ENCODE results near the gene ANXA3.
A peak's percentile ranks its signal among the peaks of the same experiment; 100 is the strongest.

The ANXA3 gene

DNA sequence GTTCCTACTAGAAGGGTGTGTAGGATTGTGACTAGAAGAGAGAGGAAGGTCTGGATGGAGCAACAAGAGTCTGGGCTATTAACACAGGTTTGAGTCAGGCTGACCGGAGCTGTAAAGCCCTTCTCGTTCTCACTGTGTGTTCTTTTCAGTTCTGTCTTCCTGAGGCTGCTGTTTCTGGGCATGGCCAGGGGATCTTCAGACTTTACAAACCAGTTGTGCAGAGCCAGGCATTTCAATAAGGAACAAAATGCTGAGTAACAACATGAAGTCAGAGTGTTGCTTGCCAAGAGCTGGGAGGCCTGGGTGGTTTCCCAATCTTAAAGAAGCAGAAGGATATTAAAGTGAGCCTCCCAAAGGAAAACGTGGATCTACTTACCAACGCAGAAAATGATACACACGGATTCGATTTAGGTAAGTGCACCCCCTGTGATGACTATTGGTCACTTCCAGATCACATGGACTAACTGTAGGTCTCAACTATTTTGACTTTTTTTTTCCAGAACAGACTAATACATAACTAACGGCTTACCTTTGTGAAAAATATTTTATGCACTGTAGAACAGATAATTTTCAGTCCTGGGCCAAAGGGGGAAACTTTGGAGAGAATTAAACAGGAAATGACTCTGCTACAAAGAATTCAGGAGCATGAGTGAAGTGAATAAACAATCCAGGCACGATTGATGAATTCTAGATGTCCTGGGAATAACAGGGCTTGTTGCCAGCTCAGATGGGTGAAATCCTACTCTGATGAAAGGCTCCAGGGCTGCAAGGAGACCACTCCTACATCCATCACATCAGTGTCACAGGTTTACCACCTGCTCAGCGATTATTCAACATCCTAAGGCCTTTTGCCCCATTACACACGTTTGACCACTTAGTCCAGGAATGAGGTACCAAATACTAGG, 94.5 kb downstream of the ANXA3 start:
- DNase-seq, result peak; percentile 89 to 97 (median 93)

DNA sequence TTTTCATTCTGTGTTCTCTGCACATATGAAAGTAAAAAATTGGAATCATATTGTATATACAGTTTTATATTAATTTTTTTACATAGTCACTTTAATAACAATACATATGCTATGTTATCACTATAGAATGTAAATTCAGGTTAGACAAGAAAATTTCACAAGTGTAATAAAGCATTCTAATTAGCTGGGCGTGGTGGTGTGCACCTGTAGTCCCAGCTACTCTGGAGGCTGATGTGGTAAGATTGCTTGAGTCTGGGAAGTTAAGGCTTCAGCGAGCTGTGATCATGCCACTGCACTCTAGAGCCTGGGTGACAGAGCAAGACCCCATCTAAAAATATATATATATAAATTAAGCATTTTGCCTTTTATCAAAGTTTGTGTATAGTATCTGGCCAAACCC, 95.7 kb downstream of the ANXA3 start:
- DNase-seq, result no peak

DNA sequence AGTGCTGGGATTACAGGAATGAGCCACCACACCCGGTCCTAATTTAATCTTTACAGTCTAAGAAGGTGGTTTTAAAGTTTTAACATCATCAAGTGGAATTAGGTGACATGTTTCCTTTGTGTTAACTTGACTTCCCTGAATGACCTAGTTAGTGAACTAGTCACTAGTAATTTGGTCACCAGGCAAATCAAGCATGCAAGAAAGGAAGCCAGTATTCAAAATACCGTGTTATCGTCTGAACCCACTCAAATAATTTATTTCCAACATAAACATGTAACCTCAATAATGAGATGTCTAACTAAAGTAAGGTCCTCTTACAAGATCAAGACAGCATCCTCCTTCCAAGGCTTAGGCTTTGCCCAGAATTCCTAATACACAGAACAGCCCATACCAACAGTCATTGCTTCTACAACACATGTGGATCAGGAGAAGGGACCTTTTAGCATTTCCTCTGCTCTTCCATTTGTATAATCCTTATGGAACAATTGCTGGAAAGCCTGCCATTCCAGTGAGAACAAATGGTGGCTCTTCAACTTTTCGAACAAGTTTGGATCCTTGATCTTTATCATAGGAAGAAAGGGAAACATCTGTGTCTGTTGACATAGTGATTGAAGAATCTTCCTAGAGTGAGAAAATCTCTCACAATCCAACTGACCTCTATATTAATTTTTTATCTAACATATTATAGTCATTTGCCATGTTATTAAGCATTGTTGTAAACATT, 97.2 kb downstream of the ANXA3 start:
- DNase-seq, result peak in 1 of 3 donors; percentile 36

DNA sequence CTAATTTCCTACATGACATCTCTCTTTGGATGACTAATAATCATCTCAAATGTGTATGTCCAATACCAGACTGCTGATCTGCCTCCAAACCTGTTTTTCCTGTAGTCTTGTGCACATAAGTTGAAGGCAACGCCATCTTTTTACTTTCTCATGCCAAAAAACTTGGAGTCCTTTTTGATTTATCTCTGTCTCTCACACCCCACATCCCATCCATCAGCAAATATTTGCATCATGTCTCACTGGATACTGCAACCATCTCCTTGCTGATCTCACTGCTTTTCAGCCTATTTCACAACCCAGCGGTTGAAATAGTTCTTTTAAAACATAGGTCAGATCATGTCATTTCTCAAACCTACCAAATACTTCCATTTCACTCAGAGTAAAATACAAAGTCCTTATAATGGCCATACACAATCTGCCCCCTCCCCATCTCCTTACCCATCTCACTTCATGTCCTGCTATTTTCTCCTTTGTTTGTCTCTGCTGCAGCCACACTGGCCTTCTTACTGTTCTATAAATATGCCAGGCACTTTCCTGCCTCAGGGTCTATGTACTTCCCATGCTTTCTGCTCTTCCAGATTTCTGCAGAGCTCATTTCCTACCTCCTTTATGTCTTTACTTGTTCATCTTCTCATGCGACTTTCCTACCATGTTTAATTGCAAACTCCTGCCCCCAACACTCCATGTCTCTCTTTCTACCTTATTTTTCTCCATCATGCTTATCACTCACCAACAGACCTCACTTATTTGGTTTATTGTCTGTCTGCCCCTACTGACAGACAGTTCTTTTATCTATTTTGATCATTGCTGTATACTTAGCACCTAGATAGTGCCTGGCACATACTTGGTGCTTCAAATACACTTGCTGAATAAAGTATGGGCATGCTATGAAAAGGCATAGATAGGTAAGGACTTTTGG, 98.8 kb downstream of the ANXA3 start:
- peak; percentile 54 to 76 (median 70) for DNase-seq

GRCh38 chr4:78651250-78651860, 99.8 kb downstream of the ANXA3 start:
- DNase-seq, result peak; percentile 43 to 58 (median 49)

DNA sequence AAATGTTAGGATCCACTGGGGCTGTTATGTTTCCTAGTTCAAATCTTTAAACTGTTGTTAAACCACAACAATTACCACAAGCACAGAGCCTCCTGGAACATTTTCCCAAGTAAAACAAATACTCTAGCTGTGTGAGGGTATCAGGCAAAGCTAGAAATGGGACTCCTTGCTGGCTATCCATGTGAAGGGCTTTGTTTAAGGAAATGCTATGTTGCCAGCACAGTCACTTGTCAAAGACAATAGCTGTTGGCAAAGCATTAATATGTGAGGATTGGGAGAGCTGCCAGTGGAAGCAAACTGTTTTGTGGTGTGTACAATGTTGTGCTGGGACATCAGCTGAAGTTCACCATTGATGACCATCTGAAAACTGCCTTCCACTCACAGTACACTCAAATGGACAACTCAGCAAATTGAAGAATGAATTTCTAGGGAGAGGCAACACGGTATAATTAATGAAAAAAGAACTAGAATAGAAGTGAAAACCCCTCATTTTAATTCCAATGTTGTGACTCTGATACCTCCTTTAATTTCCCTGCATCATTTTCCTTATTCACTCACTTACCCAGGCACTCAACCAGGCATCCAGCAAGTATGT, 100.8 kb downstream of the ANXA3 start:
- DNase-seq, result no peak

GRCh38 chr4:78653655-78654054, 102.1 kb downstream of the ANXA3 start:
- peak in 1 of 3 donors; percentile 51 for DNase-seq

DNA sequence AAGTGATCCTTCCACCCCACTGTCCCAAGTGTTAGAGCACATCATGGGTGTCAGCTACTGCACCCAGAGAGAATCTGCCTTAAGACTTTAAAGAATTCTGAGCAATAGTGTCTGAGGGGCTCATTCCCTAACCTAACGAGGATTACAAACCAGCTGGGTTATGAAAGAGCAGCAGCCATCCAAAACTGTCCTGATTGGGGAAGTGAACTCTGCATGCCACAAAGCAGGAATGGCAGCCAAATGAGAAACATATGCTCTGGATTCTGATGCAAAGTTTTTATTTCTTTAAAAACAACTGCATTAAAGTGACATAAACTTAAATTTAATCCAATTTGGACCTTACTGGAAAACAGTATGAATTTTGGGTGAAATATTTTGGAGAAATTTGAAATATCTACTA, 103.2 kb downstream of the ANXA3 start:
- DNase-seq, result peak; percentile 47 to 58 (median 55)

DNA sequence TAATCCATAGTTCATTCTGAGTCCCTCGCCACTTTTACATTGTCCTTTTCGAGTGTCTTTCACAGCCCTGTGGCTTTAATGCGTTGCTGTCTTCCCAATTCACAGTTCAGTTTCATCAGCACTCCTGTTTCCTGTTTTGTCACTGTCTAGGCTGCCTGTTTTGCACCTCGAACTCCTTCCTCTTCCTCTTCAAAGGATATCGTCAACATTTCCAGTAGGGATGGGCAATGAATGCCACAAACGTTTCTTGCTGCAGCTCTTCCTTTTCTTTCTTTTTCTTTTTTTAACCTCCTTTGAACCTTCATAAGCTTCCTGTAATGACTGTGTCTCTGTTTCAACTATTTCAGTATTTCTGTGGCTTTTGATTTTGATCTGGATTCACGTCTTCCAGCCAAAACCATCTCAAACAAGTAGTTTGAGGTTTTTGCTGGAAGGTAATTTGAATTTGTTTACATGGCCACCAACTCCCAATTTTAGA, 105.4 kb downstream of the ANXA3 start:
- peak; percentile 71 to 88 (median 76) for DNase-seq

DNA sequence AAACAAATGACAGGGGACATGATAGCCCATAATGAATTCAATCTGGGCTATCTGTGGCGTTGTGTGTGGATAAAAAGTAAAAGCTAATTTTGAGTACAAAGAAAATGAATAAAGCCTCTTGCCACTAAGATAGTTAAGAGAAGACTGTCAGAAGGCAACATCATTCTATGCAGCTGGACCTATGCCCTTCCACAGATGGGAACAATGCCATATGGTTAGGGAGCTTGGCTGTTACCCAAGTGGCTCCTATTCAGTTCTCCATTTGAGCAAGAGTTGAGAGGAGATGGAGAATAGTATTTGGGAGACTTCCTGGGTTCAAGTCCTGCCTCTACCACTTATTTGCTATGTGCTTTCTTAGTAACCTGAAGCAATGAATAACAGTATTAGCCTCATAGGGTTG, 107.7 kb downstream of the ANXA3 start:
- DNase-seq, result no peak

GRCh38 chr4:78659665-78660064, 108.1 kb downstream of the ANXA3 start:
- DNase-seq, result no peak
